Measurements from ENCODE around the gene FNDC3B.

DNA sequence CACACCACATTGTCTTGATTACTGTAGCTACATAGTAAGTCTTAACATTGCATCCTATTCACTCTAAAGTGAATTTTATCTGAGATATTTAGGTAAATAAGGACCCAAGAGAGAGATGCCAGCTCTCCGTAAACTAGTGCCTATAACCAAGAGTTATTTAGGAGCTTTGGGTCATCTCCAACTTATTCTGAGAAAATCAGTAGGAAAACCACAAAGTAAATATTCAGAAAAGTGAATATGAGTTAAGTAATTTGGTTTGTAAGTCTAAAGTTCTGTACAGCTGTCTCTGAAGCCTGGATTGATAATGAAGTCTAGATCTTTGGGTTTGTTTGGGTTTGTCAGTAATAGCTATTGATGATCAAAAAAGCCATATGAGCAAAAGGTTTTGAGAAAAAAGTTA lies 120.0 kb downstream of the FNDC3B start:
- TF ChIP-seq, protein P1, sequence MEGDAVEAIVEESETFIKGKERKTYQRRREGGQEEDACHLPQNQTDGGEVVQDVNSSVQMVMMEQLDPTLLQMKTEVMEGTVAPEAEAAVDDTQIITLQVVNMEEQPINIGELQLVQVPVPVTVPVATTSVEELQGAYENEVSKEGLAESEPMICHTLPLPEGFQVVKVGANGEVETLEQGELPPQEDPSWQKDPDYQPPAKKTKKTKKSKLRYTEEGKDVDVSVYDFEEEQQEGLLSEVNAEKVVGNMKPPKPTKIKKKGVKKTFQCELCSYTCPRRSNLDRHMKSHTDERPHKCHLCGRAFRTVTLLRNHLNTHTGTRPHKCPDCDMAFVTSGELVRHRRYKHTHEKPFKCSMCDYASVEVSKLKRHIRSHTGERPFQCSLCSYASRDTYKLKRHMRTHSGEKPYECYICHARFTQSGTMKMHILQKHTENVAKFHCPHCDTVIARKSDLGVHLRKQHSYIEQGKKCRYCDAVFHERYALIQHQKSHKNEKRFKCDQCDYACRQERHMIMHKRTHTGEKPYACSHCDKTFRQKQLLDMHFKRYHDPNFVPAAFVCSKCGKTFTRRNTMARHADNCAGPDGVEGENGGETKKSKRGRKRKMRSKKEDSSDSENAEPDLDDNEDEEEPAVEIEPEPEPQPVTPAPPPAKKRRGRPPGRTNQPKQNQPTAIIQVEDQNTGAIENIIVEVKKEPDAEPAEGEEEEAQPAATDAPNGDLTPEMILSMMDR (IDR thresholded peaks at IDR 0.05; ENCODE audit: extremely low read depth in 1 of 2, insufficient read depth in 1 of 2, low read depth in 1 of 2, low read length in 2 of 2): no peak
- TF ChIP-seq POLR2A (IDR thresholded peaks at IDR 0.05; ENCODE audit: low read depth, low read length): no peak
- no peak for TF ChIP-seq FOS (IDR thresholded peaks at IDR 0.05; ENCODE audit: borderline replicate concordance, insufficient read depth, low read length)
- no peak for TF ChIP-seq MYC (IDR thresholded peaks at IDR 0.05; ENCODE audit: low read depth, low read length)
- TF ChIP-seq EZH2 (IDR thresholded peaks at IDR 0.05; ENCODE audit: borderline replicate concordance, low read depth, low read length, severe bottlenecking): no peak
- TF ChIP-seq POLR2AphosphoS5 (IDR thresholded peaks at IDR 0.05; ENCODE audit: insufficient read depth, low read depth, low read length): no peak
